B cell (primary cell): ENCODE data around the gene HOXC6.

ENCODE experiments used
- EZH2 ChIP-seq: IDR thresholded peaks from 2 replicates; pipeline ENCODE4 v1.6.1; 2012; ENCODE audit warnings: borderline replicate concordance, low read depth, mild to moderate bottlenecking, moderate library complexity, low read length; ENCODE audit not compliant: insufficient read depth, poor library complexity, severe bottlenecking
- TF ChIP-seq, protein P1 (sequence below): fragments of 200-600 bp; IDR thresholded peaks from one replicate; pipeline ENCODE4 v1.8.0; 2022; ENCODE audit warnings: antibody characterized with exemption, mild to moderate bottlenecking

DNA sequence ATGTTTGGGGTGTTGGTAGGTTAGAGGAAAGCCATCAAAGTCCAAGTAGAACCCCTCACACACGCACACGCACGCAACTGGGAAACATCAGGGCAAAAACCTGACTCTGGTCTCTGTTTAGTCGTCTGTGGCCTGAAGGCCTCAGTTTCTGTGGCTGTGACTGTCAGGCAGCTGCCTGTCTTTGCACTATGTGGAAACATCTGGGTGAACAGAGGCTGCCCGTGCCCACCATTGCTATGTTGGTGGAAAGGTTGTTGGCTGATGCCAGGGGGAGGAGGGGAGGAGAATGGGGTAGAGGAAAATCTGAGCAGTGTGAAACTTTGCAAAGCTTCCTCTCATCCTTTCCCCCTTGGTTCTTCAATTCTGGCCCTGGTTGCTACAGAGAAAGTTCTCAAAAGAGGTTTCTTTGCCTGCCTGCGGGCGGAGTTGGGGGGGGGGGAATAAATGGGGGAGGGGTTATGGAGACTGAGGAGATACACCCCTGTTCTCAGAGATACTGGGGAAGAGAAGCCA lies 35.8 kb upstream of the HOXC6 start:
- TF ChIP-seq, protein P1, sequence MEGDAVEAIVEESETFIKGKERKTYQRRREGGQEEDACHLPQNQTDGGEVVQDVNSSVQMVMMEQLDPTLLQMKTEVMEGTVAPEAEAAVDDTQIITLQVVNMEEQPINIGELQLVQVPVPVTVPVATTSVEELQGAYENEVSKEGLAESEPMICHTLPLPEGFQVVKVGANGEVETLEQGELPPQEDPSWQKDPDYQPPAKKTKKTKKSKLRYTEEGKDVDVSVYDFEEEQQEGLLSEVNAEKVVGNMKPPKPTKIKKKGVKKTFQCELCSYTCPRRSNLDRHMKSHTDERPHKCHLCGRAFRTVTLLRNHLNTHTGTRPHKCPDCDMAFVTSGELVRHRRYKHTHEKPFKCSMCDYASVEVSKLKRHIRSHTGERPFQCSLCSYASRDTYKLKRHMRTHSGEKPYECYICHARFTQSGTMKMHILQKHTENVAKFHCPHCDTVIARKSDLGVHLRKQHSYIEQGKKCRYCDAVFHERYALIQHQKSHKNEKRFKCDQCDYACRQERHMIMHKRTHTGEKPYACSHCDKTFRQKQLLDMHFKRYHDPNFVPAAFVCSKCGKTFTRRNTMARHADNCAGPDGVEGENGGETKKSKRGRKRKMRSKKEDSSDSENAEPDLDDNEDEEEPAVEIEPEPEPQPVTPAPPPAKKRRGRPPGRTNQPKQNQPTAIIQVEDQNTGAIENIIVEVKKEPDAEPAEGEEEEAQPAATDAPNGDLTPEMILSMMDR, result no peak
- no peak for TF ChIP-seq EZH2
